Stimulated activated CD4-positive, alpha-beta T cell treated with anti-CD3 and anti-CD28 coated beads, Interleukin-4, amount 100 ng/mL, for 4 hours (primary cell): ENCODE results near the gene SH3BGRL2.
"Not testable (repeated sequence)": the region's sequence is repeated elsewhere in the genome, so short reads cannot be mapped to it uniquely, and the experiment has no call there.

ENCODE experiments used
- DNase-seq, 2 experiments: peaks; one replicate each; pipeline ENCODE4 v3.0.0-alpha.2; 2020

SH3BGRL2 gene

GRCh38 chr6:79704200-79704599, 73.1 kb downstream of the SH3BGRL2 start:
- DNase-seq, result no peak

- no peak for DNase-seq
These were observed 74.4 kb downstream of the SH3BGRL2 start for GRCh38 chr6:79705456-79705995.

- DNase-seq, result no peak
These were observed 75.4 kb downstream of the SH3BGRL2 start for GRCh38 chr6:79706527-79706926.

GRCh38 chr6:79707621-79708020, 76.5 kb downstream of the SH3BGRL2 start:
- DNase-seq, result no peak

- no peak for DNase-seq
These were observed 77.1 kb downstream of the SH3BGRL2 start for GRCh38 chr6:79708095-79708791.

- no peak for DNase-seq
These were observed 79.0 kb downstream of the SH3BGRL2 start for GRCh38 chr6:79710127-79710526.

GRCh38 chr6:79711167-79711566, 80.0 kb downstream of the SH3BGRL2 start:
- no peak for DNase-seq

GRCh38 chr6:79712144-79712543, 81.0 kb downstream of the SH3BGRL2 start:
- no peak for DNase-seq

- no peak for DNase-seq
These were observed 81.5 kb downstream of the SH3BGRL2 start for GRCh38 chr6:79712616-79713135.

- DNase-seq, result peak; percentile 28 to 31
These were observed 82.7 kb downstream of the SH3BGRL2 start for GRCh38 chr6:79713701-79714322.

GRCh38 chr6:79717989-79718388, 86.9 kb downstream of the SH3BGRL2 start:
- no peak for DNase-seq

GRCh38 chr6:79718509-79719247, 87.5 kb downstream of the SH3BGRL2 start:
- no peak for DNase-seq

- DNase-seq, result no peak
These were observed 88.3 kb downstream of the SH3BGRL2 start for GRCh38 chr6:79719248-79719960.

- no peak for DNase-seq
These were observed 93.7 kb downstream of the SH3BGRL2 start for GRCh38 chr6:79724816-79725215.

- no peak for DNase-seq
These were observed 100.3 kb downstream of the SH3BGRL2 start for GRCh38 chr6:79731471-79731870.

- DNase-seq, result no peak
These were observed 102.3 kb downstream of the SH3BGRL2 start for GRCh38 chr6:79733388-79733787.

GRCh38 chr6:79734374-79734773, 103.2 kb downstream of the SH3BGRL2 start:
- DNase-seq, result no peak

- DNase-seq, result no peak
These were observed 104.1 kb downstream of the SH3BGRL2 start for GRCh38 chr6:79735183-79735582.

- no peak for DNase-seq
These were observed 106.0 kb downstream of the SH3BGRL2 start for GRCh38 chr6:79737172-79737571.

GRCh38 chr6:79742030-79742429, 110.9 kb downstream of the SH3BGRL2 start:
- no peak for DNase-seq

- not testable (repeated sequence) for DNase-seq
These were observed 114.2 kb downstream of the SH3BGRL2 start for GRCh38 chr6:79745282-79745681.

GRCh38 chr6:79746325-79746724, 115.2 kb downstream of the SH3BGRL2 start:
- DNase-seq, result not testable (repeated sequence)

GRCh38 chr6:79750806-79751205, 119.7 kb downstream of the SH3BGRL2 start:
- no peak for DNase-seq
